WTC11 (cell line): ENCODE results near the gene HPSE2. TPM values are rescaled to one million over a fixed set of nuclear protein-coding genes. Genes with fewer than 3 reads are reported as not detected.
A peak's percentile ranks its signal among the peaks of the same experiment; 100 is the strongest.

Source experiments
- ATAC-seq: fragments of 200-7000 bp; cut with Tn5 transposase; 2 replicates; pipeline ENCODE4 v1.10.0; 2021; ENCODE audit warnings: mild to moderate bottlenecking, moderate library complexity
- CTCF ChIA-PET: fragments of 300-600 bp; sonication (Branson Sonifier 250); formaldehyde crosslinking; loops from one replicate; lab custom pipeline; 2021; ENCODE audit warnings: antibody characterized with exemption; lab: Charles Lee
- POLR2A ChIA-PET: fragments of 350-600 bp; sonication (Branson Sonifier 250); formaldehyde crosslinking; loops from one replicate; lab custom pipeline; 2021; ENCODE audit warnings: antibody characterized with exemption; lab: Charles Lee
- DNase-seq: peaks from one replicate; pipeline ENCODE4 v3.0.0; 2021; ENCODE audit warnings: low spot score
- H3K27ac Mint-ChIP-seq: 2 replicates; pipeline ENCODE4 v1.8.0; 2021; ENCODE audit warnings: mixed read lengths
- H3K27me3 Mint-ChIP-seq: 2 replicates; pipeline ENCODE4 v1.8.0; 2021; ENCODE audit warnings: low read depth, mild to moderate bottlenecking, moderate library complexity, mixed read lengths
- H3K36me3 Mint-ChIP-seq: 2 replicates; pipeline ENCODE4 v1.8.0; 2021; ENCODE audit warnings: mixed read lengths
- H3K4me1 Mint-ChIP-seq: 2 replicates; pipeline ENCODE4 v1.8.0; 2022; ENCODE audit warnings: mixed read lengths
- H3K4me3 Mint-ChIP-seq: 2 replicates; pipeline ENCODE4 v1.8.0; 2021; ENCODE audit warnings: mild to moderate bottlenecking, moderate library complexity, mixed read lengths
- H3K9me3 Mint-ChIP-seq: 2 replicates; pipeline ENCODE4 v1.8.0; 2021; ENCODE audit warnings: mixed read lengths
- AFF4 ChIP-seq: sonication (generic); formaldehyde crosslinking; IDR thresholded peaks from 2 replicates; pipeline ENCODE4 v1.8.1; 2023; ENCODE audit warnings: mild to moderate bottlenecking, missing genetic modification reagents, borderline replicate concordance
- CDX4 ChIP-seq: fragments of 250-450 bp; sonication (Bioruptor Pico); IDR thresholded peaks from 2 replicates; pipeline ENCODE4 v1.9.0; 2021; ENCODE audit warnings: moderate library complexity, mild to moderate bottlenecking, inconsistent platforms, borderline replicate concordance
- CREB1 ChIP-seq: sonication (generic); formaldehyde crosslinking; IDR thresholded peaks from 2 replicates; pipeline ENCODE4 v1.8.0; 2023; ENCODE audit warnings: mild to moderate bottlenecking, missing genetic modification reagents
- EMX1 ChIP-seq: fragments of 250-450 bp; sonication (Bioruptor Pico); IDR thresholded peaks from 2 replicates; pipeline ENCODE4 v1.8.0; 2021; ENCODE audit warnings: mild to moderate bottlenecking
- ERG ChIP-seq: fragments of 250-450 bp; sonication (Bioruptor Pico); IDR thresholded peaks from 2 replicates; pipeline ENCODE4 v1.8.0; 2021; ENCODE audit warnings: mild to moderate bottlenecking
- ETV6 ChIP-seq: sonication (generic); formaldehyde crosslinking; IDR thresholded peaks from 2 replicates; pipeline ENCODE4 v1.8.1; 2022; ENCODE audit warnings: mild to moderate bottlenecking, missing genetic modification reagents
- FOXJ3 ChIP-seq: sonication (generic); formaldehyde crosslinking; IDR thresholded peaks from 2 replicates; pipeline ENCODE4 v1.9.0; 2021; ENCODE audit warnings: missing genetic modification reagents, mild to moderate bottlenecking, borderline replicate concordance
- FOXK1 ChIP-seq: sonication (generic); formaldehyde crosslinking; IDR thresholded peaks from 2 replicates; pipeline ENCODE4 v1.8.0; 2022; ENCODE audit warnings: mild to moderate bottlenecking, moderate library complexity, missing genetic modification reagents
- GRHL2 ChIP-seq: fragments of 250-450 bp; sonication (Bioruptor Pico); IDR thresholded peaks from 2 replicates; pipeline ENCODE4 v1.8.0; 2022; ENCODE audit warnings: mild to moderate bottlenecking, moderate library complexity; ENCODE audit not compliant: insufficient replicate concordance, severe bottlenecking
- HMGA2 ChIP-seq: fragments of 250-450 bp; sonication (Bioruptor Pico); IDR thresholded peaks from 2 replicates; pipeline ENCODE4 v1.4.0; 2021; ENCODE audit warnings: mild to moderate bottlenecking, moderate library complexity
- JAZF1 ChIP-seq: fragments of 250-450 bp; sonication (Bioruptor Pico); IDR thresholded peaks from 2 replicates; pipeline ENCODE4 v1.9.0; 2021; ENCODE audit warnings: moderate library complexity, mild to moderate bottlenecking, inconsistent platforms
- NR1H2 ChIP-seq: sonication (generic); formaldehyde crosslinking; IDR thresholded peaks from 2 replicates; pipeline ENCODE4 v1.9.0; 2021; ENCODE audit warnings: mild to moderate bottlenecking, moderate library complexity, missing genetic modification reagents
- NR2C2 ChIP-seq: sonication (generic); formaldehyde crosslinking; IDR thresholded peaks from 2 replicates; pipeline ENCODE4 v1.8.0; 2022; ENCODE audit warnings: mild to moderate bottlenecking, missing genetic modification reagents
- NR3C1 ChIP-seq: sonication (generic); formaldehyde crosslinking; conservative IDR thresholded peaks from 2 replicates; pipeline ENCODE4 v1.8.1; 2023; ENCODE audit warnings: low read depth, mild to moderate bottlenecking, missing genetic modification reagents
- RELA ChIP-seq: sonication (generic); formaldehyde crosslinking; IDR thresholded peaks from 2 replicates; pipeline ENCODE4 v1.8.1; 2022; ENCODE audit warnings: missing genetic modification reagents, mild to moderate bottlenecking, borderline replicate concordance
- SOX15 ChIP-seq: fragments of 250-450 bp; sonication (Bioruptor Pico); IDR thresholded peaks from 2 replicates; pipeline ENCODE4 v1.9.0; 2021; ENCODE audit warnings: mild to moderate bottlenecking
- SP1 ChIP-seq: sonication (generic); formaldehyde crosslinking; conservative IDR thresholded peaks from 2 replicates; pipeline ENCODE4 v1.8.1; 2022; ENCODE audit warnings: missing genetic modification reagents
- TCF7 ChIP-seq: sonication (generic); formaldehyde crosslinking; IDR thresholded peaks from 2 replicates; pipeline ENCODE4 v1.8.0; 2022; ENCODE audit warnings: mild to moderate bottlenecking, low read depth, missing genetic modification reagents, moderate library complexity
- USF2 ChIP-seq: sonication (generic); formaldehyde crosslinking; IDR thresholded peaks from 2 replicates; pipeline ENCODE4 v1.8.1; 2023; ENCODE audit warnings: mild to moderate bottlenecking, missing genetic modification reagents, moderate library complexity
- ZNF317 ChIP-seq: sonication (generic); formaldehyde crosslinking; IDR thresholded peaks from 2 replicates; pipeline ENCODE4 v1.8.1; 2023; ENCODE audit warnings: low read depth, mild to moderate bottlenecking, moderate library complexity, missing genetic modification reagents, borderline replicate concordance
- ZNF423 ChIP-seq: fragments of 250-450 bp; sonication (Bioruptor Pico); IDR thresholded peaks from 2 replicates; pipeline ENCODE4 v2.1.2; 2022; ENCODE audit warnings: mild to moderate bottlenecking, moderate library complexity
- ZNF425 ChIP-seq: fragments of 250-450 bp; sonication (Bioruptor Pico); conservative IDR thresholded peaks from 2 replicates; pipeline ENCODE4 v1.9.0; 2021; ENCODE audit warnings: mild to moderate bottlenecking
- total RNA-seq: library from RNA; stranded (reverse); gene quantifications from 3 replicates; pipeline ENCODE4 v1.2.3, GENCODE V29; 2021

The HPSE2 gene
- total RNA-seq, 1 experiment from 2014 or later: 0.66 TPM

- TF ChIP-seq SP1 (CRISPR knock-in tag) (no peak), FOXK1 (CRISPR knock-in tag) (no peak), SOX15 (no peak), ETV6 (CRISPR knock-in tag) (no peak), USF2 (CRISPR knock-in tag) (no peak), ZNF423 (CRISPR knock-in tag) (no peak), FOXJ3 (CRISPR knock-in tag) (no peak), CREB1 (CRISPR knock-in tag) (no peak), TCF7 (CRISPR knock-in tag) (no peak), ZNF317 (CRISPR knock-in tag) (no peak)
- no peaks in the 10 kb centered on the region for H3K9me3 Mint-ChIP-seq
- H3K4me3 Mint-ChIP-seq: no peak overlapping the region
- no peak overlapping the region for H3K27ac Mint-ChIP-seq
- H3K36me3 Mint-ChIP-seq: no peaks in the 10 kb centered on the region
- H3K4me1 Mint-ChIP-seq: peaks cover 44% of the 10 kb centered on the region
- H3K27me3 Mint-ChIP-seq: no peaks in the 10 kb centered on the region
- ChIA-PET CTCF (no interaction called here), POLR2A (no interaction called here)
- ATAC-seq: no peak
- no peak for DNase-seq
These were observed 612.5 kb downstream of the HPSE2 start for GRCh38 chr10:98623176-98623575.

- CTCF ChIA-PET: interaction anchor here (1.2 kb wide), 1 partner anchor 312 kb away, joined by 3 read pairs; no protein-coding TSS in a partner anchor
- Mint-ChIP-seq H3K4me1 (peaks cover 50% of the 10 kb centered on the region), H3K27me3 (no peaks in the 10 kb centered on the region), H3K9me3 (no peaks in the 10 kb centered on the region), H3K27ac (peak overlapping the region; percentile 86), H3K36me3 (no peaks in the 10 kb centered on the region), H3K4me3 (no peak overlapping the region)
- DNase-seq (no peak), ATAC-seq (peak; percentile 78)
- POLR2A ChIA-PET: no interaction called here
- no peak for TF ChIP-seq ERG (CRISPR knock-in tag)
- TF ChIP-seq EMX1: no peak
- TF ChIP-seq AFF4: no peak
- TF ChIP-seq SP1 (CRISPR knock-in tag): no peak
- TF ChIP-seq NR1H2 (CRISPR knock-in tag): no peak
- TF ChIP-seq ZNF317 (CRISPR knock-in tag): no peak
- TF ChIP-seq NR3C1: no peak
- no peak for TF ChIP-seq NR2C2 (CRISPR knock-in tag)
- TF ChIP-seq RELA (CRISPR knock-in tag): no peak
- no peak for TF ChIP-seq FOXK1 (CRISPR knock-in tag)
- no peak for TF ChIP-seq ZNF425 (CRISPR knock-in tag)
- no peak for TF ChIP-seq HMGA2 (CRISPR knock-in tag)
- TF ChIP-seq CDX4 (CRISPR knock-in tag): no peak
- TF ChIP-seq JAZF1: no peak
- no peak for TF ChIP-seq GRHL2 (CRISPR knock-in tag)
These were observed 614.0 kb downstream of the HPSE2 start for GRCh38 chr10:98621630-98622029.
